Upper lobe of left lung (tissue), 4 donors: ENCODE measurements around the gene RAB11FIP4.

Experiments
- CTCF ChIP-seq, 6 experiments: fragments of 450-650 bp in 4 of 6; fragments of 200-600 bp in 2 of 6; sonication (generic) in 2 of 6; IDR thresholded peaks; one replicate each; pipeline ENCODE4 v1.5.1; 2016 to 2019; ENCODE audit warnings: antibody characterized with exemption in 6 of 6
- POLR2A ChIP-seq, 4 donors: fragments of 450-650 bp; IDR thresholded peaks; one replicate each; pipeline ENCODE4 v1.5.1; 2016 to 2017; ENCODE audit warnings: antibody characterized with exemption in 4 of 4, mild to moderate bottlenecking in 2 of 4

- TF ChIP-seq POLR2A (IDR thresholded peaks at IDR 0.05), result no peak
- no peak for TF ChIP-seq CTCF (IDR thresholded peaks at IDR 0.05)
Observed at GRCh38 chr17:31486351-31487062, 95.0 kb downstream of the RAB11FIP4 start.
